K562 (cell line): ENCODE results near the gene EYA3. TPM values are rescaled to one million over a fixed set of nuclear protein-coding genes. Genes with fewer than 3 reads are reported as not detected.

Source experiments
- FOXA1 ChIP-seq: fragments of 450-650 bp; IDR thresholded peaks from 2 replicates; pipeline ENCODE4 v1.6.1; 2016; ENCODE audit warnings: mild to moderate bottlenecking, borderline replicate concordance
- FOXO4 ChIP-seq: fragments of 450-650 bp; formaldehyde crosslinking; IDR thresholded peaks from 2 replicates; pipeline ENCODE4 v1.4.0; 2020; ENCODE audit warnings: mild to moderate bottlenecking, moderate library complexity
- NCOA1 ChIP-seq: fragments of 450-650 bp; IDR thresholded peaks from 2 replicates; pipeline ENCODE4 v1.6.1; 2016; ENCODE audit warnings: low read depth
- NCOA6 ChIP-seq: fragments of 450-650 bp; IDR thresholded peaks from 2 replicates; pipeline ENCODE4 v1.6.1; 2017; ENCODE audit warnings: mild to moderate bottlenecking
- NFYB ChIP-seq: IDR thresholded peaks from 2 replicates; pipeline ENCODE4 v1.6.1; 2011; ENCODE audit warnings: mild to moderate bottlenecking, moderate library complexity; ENCODE audit not compliant: insufficient read length; ENCODE audit errors: extremely low read depth
- PHB ChIP-seq: fragments of 250-450 bp; sonication (Bioruptor Pico); IDR thresholded peaks from 2 replicates; pipeline ENCODE4 v1.5.0; 2021
- RAD21 ChIP-seq, 2 experiments: fragments of 250-450 bp in 1 of 2; fragments of 450-650 bp in 1 of 2; sonication (Bioruptor Pico) in 1 of 2; formaldehyde crosslinking in 1 of 2; IDR thresholded peaks in 1 of 2; conservative IDR thresholded peaks in 1 of 2; 2 replicates each; pipeline versions ENCODE4 v1.4.0 to v1.8.0; 2020 to 2022; ENCODE audit warnings: mild to moderate bottlenecking in 2 of 2, moderate library complexity in 1 of 2
- SMAD3 ChIP-seq: fragments of 450-650 bp; formaldehyde crosslinking; conservative IDR thresholded peaks from 2 replicates; pipeline ENCODE4 v1.4.0; 2020; ENCODE audit warnings: mild to moderate bottlenecking
- SRF ChIP-seq, 2 experiments: fragments of 250-450, 450-650 bp in 1 of 2; sonication (Bioruptor Pico) in 1 of 2; sonication (generic) in 1 of 2; formaldehyde crosslinking; IDR thresholded peaks; 2 replicates each; pipeline versions ENCODE4 v1.5.0 to v1.5.1; 2020 to 2022; ENCODE audit warnings: mild to moderate bottlenecking in 1 of 2, missing genetic modification reagents in 1 of 2
- TCF15 ChIP-seq: fragments of 250-450 bp; sonication (Bioruptor Pico); IDR thresholded peaks from 2 replicates; pipeline ENCODE4 v1.8.0; 2022; ENCODE audit warnings: moderate library complexity, mild to moderate bottlenecking, inconsistent platforms
- ZBTB7A ChIP-seq: IDR thresholded peaks from 2 replicates; pipeline ENCODE4 v1.6.1; 2011; ENCODE audit warnings: low read depth, mild to moderate bottlenecking, low read length, moderate library complexity, borderline replicate concordance; ENCODE audit not compliant: control insufficient read depth
- ZNF518B ChIP-seq: fragments of 250-450 bp; sonication (Bioruptor Pico); IDR thresholded peaks from 2 replicates; pipeline ENCODE4 v1.5.0; 2021; ENCODE audit warnings: mild to moderate bottlenecking, moderate library complexity
- polyA plus RNA-seq, 8 experiments: library from polyadenylated mRNA; depleted of rRNA in 4 of 8; stranded (reverse) in 5 of 8; unstranded in 3 of 8; fragments of >200 nt; fragmentation: Nextera tagmentation in 2 of 8; fragmentation: Illumina TruSeq in 1 of 8; extraction: Ambion mirVana in 2 of 8; extraction: Trizol in 1 of 8; gene quantifications; 2 replicates each; pipeline versions ENCODE4 v1.2.1 to v1.2.3, GENCODE V29; 2011 to 2014; ENCODE audit warnings: inconsistent platforms in 1 of 8, missing spikeins in 1 of 8
- total RNA-seq, 7 experiments: library from RNA; depleted of rRNA in 6 of 7; stranded (reverse); fragments of >200 nt in 6 of 7; fragmentation: Illumina TruSeq in 2 of 7; extraction: Trizol in 2 of 7; gene quantifications; 2 replicates each; pipeline versions ENCODE4 v1.2.1 to v1.2.3, GENCODE V29; 2011 to 2021; ENCODE audit warnings: low replicate concordance in 1 of 7
- TF ChIP-seq, protein P1 (sequence below): fragments of 150-350 bp; conservative IDR thresholded peaks from 2 replicates; pipeline ENCODE4 v1.6.1; 2014; ENCODE audit warnings: low read length
- TF ChIP-seq, protein P2 (sequence below): fragments of 450-650 bp; formaldehyde crosslinking; IDR thresholded peaks from 2 replicates; pipeline ENCODE4 v1.4.0; 2020; ENCODE audit warnings: mild to moderate bottlenecking
- TF ChIP-seq, protein P3 (sequence below): fragments of 250-450 bp; sonication (Bioruptor Pico); IDR thresholded peaks from 2 replicates; pipeline ENCODE4 v1.4.0; 2020; ENCODE audit warnings: mild to moderate bottlenecking

Gene EYA3
- total and polyA plus RNA-seq, 9 of the 15 experiments (the other 6 are each of a cell fraction or from before 2014, with no cell fraction given), result 21.7 to 64.0 (median 43.6) TPM

DNA sequence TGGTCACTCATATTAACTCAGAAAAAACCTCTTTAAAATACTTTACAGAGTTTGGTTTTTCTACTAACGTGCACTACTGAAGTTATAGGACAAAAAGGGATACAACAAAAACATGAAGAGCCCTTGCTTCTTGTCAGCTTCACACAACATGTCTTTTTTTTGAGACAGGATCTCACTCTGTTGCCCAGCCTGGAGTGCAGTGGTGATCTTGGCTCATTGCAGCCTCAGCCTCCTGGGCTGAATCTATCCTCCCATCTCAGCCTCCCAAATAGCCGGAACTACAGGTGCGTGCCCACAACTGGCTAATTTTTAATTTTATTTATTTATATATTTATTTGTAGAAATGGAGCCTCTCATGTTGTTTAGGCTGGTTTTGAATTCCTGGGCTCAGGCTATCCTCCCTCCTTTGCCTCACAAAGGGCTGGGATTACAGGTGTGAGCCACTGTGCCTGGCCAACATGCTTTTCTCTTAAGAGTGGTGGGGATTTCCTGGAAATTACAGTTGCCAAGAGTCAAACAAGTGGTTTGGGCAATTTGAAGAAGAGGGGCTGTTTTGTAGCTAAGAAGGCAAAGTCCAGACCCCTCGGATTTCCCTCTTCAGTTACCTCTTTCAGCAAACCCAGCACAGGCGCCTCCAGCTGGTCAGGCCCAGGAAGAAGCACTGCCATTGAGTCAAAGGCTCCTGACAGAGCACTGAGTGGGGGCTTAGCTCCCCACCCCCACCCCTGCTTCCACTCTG, 160.0 kb downstream of the EYA3 start (continued):
- TF ChIP-seq RAD21 (CRISPR knock-in tag; conservative IDR thresholded peaks at IDR 0.05 in 1 of 2, IDR thresholded peaks at IDR 0.05 in 1 of 2) (peak in 1 of 2 experiments; percentile 24; a peak in 1 of 4 replicates), ZBTB7A (peak; percentile 30; the same call in 1 of the 2 replicates), FOXO4 (CRISPR knock-in tag) (no peak), TCF15 (CRISPR knock-in tag) (no peak), NCOA6 (no peak), NCOA1 (no peak), FOXA1 (no peak), NFYB (no peak), PHB (no peak), ZNF518B (CRISPR knock-in tag) (no peak), SMAD3 (CRISPR knock-in tag) (no peak), SRF (CRISPR knock-in tag; IDR thresholded peaks at IDR 0.05) (no peak)
- TF ChIP-seq, protein P1, sequence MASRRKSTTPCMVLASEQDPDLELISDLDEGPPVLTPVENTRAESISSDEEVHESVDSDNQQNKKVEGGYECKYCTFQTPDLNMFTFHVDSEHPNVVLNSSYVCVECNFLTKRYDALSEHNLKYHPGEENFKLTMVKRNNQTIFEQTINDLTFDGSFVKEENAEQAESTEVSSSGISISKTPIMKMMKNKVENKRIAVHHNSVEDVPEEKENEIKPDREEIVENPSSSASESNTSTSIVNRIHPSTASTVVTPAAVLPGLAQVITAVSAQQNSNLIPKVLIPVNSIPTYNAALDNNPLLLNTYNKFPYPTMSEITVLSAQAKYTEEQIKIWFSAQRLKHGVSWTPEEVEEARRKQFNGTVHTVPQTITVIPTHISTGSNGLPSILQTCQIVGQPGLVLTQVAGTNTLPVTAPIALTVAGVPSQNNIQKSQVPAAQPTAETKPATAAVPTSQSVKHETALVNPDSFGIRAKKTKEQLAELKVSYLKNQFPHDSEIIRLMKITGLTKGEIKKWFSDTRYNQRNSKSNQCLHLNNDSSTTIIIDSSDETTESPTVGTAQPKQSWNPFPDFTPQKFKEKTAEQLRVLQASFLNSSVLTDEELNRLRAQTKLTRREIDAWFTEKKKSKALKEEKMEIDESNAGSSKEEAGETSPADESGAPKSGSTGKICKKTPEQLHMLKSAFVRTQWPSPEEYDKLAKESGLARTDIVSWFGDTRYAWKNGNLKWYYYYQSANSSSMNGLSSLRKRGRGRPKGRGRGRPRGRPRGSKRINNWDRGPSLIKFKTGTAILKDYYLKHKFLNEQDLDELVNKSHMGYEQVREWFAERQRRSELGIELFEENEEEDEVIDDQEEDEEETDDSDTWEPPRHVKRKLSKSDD, result no peak
- TF ChIP-seq, protein P2, sequence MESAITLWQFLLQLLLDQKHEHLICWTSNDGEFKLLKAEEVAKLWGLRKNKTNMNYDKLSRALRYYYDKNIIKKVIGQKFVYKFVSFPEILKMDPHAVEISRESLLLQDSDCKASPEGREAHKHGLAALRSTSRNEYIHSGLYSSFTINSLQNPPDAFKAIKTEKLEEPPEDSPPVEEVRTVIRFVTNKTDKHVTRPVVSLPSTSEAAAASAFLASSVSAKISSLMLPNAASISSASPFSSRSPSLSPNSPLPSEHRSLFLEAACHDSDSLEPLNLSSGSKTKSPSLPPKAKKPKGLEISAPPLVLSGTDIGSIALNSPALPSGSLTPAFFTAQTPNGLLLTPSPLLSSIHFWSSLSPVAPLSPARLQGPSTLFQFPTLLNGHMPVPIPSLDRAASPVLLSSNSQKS, result no peak
- TF ChIP-seq, protein P3, sequence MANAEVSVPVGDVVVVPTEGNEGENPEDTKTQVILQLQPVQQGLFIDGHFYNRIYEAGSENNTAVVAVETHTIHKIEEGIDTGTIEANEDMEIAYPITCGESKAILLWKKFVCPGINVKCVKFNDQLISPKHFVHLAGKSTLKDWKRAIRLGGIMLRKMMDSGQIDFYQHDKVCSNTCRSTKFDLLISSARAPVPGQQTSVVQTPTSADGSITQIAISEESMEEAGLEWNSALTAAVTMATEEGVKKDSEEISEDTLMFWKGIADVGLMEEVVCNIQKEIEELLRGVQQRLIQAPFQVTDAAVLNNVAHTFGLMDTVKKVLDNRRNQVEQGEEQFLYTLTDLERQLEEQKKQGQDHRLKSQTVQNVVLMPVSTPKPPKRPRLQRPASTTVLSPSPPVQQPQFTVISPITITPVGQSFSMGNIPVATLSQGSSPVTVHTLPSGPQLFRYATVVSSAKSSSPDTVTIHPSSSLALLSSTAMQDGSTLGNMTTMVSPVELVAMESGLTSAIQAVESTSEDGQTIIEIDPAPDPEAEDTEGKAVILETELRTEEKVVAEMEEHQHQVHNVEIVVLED (CRISPR knock-in tag), result no peak
